Endometrium (tissue), 2 donors: Measurements from ENCODE around the gene CORO2A.
"Not testable (repeated sequence)": the region's sequence is repeated elsewhere in the genome, so short reads cannot be mapped to it uniquely, and the experiment has no call there.

Experiments used
- FAIRE-seq: peaks from 2 replicates; lab custom pipeline; 2012; peaks lifted over from hg19 to GRCh38; lab: Jason Lieb, UNC
- donor health status: control.
- donor health status: control.

The CORO2A gene

DNA sequence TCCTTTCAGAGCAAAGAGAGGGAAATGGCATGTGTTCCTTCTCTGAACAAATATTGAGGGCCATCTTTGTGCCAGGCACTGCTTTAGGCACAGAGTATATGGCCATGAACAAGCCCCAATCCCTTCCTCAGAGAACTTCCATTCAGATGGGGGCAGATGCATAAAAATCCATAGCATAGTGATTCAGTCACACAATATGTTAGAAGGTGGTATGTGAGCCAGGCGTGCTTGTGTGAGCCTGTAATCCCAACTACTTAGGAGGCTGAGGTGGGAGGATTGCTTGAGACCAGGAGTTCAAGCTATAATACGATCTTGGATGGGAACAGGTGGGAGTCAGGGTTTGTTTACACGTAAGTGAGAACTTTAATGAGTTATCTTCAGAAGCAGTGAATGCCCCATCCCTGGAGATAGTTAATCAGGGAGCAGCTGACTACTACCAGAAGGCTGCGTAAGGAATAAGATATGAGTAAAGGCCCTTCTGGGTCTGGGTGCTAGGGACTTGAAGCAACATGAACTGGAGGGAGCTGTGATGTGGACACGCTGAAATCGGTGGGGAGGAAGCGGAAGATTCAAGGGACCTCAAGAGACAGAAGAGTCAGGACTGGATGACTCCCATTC, 108.8 kb downstream of the CORO2A start:
- no peak for FAIRE-seq

DNA sequence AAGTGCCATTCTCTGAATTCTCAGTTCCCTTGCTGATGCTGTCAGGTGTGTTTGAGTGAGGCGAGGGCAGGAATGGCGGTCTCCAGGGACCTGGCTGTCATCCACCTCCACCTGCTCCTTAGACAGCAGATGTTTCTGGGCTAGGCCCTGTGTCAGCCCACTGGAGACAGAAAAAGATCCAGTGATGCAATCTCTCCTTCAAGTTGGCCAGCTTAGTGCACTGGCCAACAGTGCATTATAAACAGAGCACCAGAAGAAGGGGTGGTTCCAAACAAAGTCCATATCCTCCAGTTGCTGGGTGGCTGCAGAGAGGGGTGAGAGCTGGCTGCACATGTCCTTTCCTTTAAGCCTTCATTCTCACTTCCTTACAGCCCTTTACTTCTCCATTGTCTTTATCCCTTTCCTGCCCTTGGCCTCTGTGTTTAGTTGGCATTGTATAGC, 109.4 kb downstream of the CORO2A start:
- FAIRE-seq: no peak

DNA sequence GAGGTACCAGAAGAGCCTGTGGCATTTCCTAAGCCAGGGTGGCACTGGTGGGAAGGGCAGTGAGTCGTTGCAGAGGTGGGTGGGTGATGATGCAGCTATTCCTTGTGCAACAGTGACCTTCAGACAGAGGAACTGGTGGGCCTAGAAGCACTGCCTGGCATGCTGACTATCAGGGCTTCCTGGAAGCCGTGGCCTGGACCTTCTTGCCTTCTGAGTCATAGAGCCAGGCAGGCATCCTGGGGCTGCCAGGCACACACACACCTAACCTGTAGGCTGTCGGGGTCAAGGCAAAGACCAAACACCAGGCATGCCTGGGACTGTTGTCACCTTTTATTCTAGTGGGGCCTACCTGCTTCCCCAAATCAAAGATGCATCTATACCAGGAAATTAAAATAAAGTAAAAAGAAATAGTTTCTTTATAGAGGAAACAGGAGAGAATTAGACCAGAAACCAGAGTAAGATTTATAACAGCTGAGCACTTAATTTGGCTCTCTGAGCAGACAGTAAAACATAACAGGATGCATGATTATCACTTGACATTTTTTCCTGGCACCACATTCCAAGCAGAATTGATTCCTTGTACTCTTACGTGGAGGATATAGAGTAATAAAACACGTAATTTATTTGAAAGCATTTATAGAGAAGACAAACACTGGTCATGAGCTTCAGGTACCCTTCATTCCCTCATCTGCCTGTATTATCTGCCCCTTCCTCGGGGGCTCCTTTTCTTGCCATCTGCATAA, 110.8 kb downstream of the CORO2A start:
- FAIRE-seq: no peak

GRCh38 chr9:98080780-98081179, 111.7 kb downstream of the CORO2A start:
- no peak for FAIRE-seq

GRCh38 chr9:98080326-98080725, 112.1 kb downstream of the CORO2A start:
- no peak for FAIRE-seq

DNA sequence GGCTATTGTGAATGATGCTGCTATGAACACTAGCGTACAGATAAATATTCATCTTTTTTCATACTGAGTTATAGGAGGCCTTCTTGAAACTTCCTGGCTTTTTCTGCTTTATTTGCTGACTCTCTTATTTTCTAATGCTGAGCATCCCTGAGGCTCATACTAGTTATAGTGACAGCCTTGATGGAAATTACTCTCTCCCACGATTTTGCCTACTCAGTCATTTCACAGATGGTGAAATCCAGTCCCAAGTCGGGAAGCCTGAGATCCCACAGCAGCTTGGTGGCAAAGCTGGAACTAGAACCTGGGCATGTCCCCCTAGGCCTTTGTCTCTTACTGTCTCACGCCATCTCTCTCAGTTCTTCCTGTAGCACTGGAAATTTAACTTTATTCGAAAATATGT, 113.5 kb downstream of the CORO2A start:
- no peak for FAIRE-seq

DNA sequence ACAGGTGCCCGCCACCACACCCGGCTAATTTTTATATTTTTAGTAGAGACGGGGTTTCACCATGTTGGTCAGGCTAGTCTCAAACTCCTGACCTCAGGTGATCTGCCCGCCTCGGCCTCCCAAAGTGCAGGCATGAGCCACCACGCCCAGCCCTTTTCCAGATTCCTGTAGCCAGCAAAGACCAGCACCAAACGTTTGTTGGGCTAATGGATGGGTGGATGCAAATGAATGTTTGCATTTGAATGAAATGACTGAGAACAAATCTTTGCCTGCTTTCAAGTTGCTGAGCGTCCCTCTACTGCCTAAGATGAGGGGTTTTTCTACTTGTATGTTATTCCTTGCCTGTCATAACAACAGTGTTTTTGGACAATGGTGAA, 115.9 kb downstream of the CORO2A start:
- FAIRE-seq: not testable (repeated sequence)

DNA sequence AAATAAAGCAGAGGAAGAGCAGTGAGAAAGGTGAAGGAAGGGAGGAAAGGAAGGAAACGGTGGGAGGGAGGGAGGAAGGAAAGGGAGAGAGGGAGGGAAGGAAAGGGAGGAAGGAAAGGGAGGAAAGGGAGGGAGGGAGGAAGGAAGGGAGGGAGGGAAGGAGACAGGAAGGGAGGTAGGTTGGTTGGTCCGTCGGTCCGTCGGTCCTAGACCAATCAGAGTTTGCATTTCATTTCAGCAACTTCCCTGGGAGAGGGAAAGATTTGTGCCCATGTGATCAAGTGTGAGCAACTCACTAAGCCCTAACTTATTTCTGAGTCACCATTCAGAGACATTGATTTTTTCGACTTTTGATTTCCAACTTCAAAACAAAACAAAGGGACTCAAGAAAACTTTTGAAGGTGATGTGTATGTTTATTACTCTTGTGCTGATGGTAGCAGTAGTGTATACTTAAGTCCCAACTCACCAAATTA, 117.1 kb downstream of the CORO2A start:
- no peak for FAIRE-seq

GRCh38 chr9:98074115-98074990, 118.1 kb downstream of the CORO2A start:
- FAIRE-seq: no peak

GRCh38 chr9:98071737-98072136, 120.7 kb downstream of the CORO2A start:
- FAIRE-seq: no peak
